Measurements from ENCODE around the gene EGFR.
"Not testable (repeated sequence)": the region's sequence is repeated elsewhere in the genome, so short reads cannot be mapped to it uniquely, and the experiment has no call there.

Gene EGFR

DNA sequence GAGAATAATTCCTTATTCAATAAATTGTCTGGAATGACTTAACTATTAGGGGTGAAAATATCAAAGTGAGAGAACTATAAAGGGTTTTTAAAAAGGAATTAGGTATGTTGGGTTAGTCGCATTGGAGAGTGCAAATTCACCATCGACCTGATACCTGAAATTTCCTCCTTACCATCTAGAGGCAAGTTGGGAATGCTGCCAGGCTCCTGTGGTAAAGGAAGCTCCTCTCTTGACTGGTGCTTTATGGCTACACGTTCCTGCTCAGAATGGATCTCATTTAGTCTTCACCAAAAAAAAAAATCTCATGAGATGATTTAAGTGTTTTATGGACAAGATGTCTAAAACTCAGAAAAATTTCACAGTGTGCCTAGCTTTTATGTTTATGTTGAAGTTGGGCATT, 129.8 kb downstream of the EGFR start:
- no peak for DNase-seq (ENCODE audit: low spot score)

DNA sequence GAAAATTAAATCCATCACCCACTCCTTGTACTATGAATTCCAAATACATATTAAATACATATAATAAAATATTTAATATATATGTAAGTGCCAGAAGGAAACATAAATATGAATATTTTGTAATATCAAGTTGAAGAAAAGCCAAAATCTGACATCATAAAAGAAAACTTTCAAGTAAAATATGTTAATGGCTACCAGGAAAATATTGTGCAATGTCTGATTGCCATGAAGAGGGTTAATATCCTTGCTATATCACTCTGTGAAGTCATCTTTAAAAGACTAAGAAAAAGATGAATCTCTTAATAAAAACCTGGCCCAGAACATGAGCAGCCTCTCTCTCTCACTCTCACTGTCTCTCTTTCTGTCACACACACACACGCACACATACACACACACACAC, 130.2 kb downstream of the EGFR start:
- no peak for DNase-seq (ENCODE audit: low spot score)

GRCh38 chr7:55150166-55150565, 131.3 kb downstream of the EGFR start:
- DNase-seq (ENCODE audit: low spot score), result no peak

GRCh38 chr7:55150709-55151451, 132.1 kb downstream of the EGFR start:
- no peak for DNase-seq (ENCODE audit: low spot score)

DNA sequence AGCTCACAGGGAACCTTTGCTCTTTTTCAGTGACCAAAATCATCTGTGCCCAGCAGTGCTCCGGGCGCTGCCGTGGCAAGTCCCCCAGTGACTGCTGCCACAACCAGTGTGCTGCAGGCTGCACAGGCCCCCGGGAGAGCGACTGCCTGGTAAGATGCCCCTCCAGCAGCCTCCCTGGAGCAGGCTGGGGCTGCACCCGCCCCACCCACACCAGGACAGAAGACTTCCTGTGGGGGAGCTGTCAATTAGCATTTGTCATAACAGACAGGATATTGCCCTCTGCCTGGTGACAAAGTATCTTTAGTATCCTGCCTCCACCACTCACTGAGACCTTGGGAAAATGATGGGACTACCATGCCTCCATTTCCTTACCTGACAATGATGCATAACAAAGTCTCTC, 133.7 kb downstream of the EGFR start:
- DNase-seq (ENCODE audit: low spot score), result no peak

DNA sequence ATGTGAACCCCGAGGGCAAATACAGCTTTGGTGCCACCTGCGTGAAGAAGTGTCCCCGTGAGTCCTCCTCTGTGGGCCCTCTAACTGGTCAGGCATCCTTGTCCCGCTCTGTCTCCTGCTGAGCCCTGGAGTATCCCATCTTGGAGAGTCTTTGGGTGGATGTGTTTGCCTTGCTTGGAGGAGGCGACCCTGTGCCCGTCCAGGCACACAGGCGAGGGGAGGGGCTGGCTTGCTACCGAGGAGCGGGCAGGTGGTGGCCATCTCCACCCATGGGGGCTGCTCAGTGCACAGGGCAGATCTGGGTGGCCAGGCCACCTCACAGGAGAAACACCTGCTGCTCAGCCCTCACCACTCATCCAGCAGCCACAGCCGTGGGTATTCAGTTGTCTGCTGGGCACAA, 135.3 kb downstream of the EGFR start:
- no peak for DNase-seq (ENCODE audit: low spot score)

DNA sequence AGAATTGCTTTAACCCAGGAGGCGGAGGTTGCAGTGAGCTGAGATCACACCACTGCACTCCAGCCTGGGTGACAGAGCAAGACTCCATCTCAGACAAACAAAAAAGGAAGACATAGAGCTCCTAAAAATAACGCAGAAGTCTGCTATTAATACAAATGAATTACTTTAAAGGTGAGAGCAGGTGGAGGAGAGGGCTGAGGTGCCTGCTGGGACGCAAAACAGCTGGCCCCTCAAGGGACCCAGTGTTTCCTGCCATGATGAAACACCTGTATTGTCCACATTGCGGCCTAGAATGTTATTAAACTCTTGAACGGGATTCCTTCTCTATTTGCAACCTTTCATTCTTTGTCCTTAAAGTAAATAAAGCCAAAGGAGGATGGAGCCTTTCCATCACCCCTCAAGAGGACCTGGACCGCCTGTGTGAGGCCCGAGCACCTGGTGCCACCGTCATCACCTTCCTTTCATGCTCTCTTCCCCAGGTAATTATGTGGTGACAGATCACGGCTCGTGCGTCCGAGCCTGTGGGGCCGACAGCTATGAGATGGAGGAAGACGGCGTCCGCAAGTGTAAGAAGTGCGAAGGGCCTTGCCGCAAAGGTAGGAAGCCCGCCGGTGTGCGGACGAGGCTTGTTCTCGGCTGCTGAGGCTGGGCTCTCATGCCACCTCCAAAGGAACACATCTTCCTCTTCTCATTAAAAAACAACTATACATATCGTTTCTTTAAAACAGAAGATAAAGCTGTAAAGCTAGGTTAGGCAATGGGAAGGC, 136.7 kb downstream of the EGFR start:
- no peak for DNase-seq (ENCODE audit: low spot score)

DNA sequence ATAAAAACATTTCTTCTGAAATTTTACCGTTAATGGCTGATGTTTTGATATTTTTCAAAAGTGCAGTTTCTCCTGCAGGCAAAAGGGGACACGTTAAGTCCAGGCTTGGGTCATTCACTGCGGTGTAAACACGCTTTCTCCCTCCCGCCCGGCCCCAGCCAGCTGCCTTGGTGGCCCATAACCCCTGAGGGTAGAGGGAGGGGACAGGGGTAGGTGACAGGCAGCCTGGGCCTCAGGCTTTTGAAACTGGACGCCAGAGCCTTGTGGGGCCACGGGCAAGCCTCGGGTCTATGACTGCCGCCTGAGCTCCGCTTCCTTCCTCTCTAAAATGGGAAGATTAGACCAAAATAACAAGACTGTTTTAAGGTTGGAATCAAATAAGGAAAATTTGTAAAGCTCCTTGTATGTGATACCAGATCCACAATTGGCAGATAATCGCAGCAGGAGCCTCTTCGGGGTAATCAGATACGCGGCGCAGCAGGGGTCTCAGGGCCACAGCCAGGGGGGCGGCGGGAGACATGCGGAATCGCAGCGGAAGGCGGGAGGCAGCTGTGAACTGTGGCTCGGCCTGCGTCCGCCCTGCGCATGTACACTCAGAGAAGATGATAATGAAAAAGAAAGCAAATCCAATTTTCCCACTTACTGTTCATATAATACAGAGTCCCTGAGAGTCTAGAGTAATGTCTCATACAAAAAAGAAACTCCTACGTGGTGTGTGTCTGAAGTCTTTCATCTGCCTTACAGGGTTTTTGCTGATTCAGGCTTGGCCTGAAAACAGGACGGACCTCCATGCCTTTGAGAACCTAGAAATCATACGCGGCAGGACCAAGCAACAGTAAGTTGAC, 138.3 kb downstream of the EGFR start:
- no peak for DNase-seq (ENCODE audit: low spot score)

DNA sequence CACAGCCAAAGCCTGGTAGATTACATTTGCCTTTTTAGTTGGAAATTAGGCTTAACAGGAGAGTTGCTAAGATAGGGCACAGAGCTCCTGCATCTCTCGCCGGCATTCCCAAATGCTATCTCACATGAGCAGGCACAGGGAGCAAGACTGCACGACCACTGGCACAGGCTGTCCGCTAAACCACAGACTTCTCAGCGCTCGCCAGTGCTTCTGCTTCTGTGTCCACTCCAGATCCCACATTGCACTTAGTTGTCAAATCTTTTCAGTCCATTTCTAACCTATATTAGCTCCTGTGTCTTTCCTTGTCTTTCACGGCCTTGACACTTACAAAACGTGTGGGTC, 138.9 kb downstream of the EGFR start:
- DNase-seq (ENCODE audit: low spot score), result no peak

DNA sequence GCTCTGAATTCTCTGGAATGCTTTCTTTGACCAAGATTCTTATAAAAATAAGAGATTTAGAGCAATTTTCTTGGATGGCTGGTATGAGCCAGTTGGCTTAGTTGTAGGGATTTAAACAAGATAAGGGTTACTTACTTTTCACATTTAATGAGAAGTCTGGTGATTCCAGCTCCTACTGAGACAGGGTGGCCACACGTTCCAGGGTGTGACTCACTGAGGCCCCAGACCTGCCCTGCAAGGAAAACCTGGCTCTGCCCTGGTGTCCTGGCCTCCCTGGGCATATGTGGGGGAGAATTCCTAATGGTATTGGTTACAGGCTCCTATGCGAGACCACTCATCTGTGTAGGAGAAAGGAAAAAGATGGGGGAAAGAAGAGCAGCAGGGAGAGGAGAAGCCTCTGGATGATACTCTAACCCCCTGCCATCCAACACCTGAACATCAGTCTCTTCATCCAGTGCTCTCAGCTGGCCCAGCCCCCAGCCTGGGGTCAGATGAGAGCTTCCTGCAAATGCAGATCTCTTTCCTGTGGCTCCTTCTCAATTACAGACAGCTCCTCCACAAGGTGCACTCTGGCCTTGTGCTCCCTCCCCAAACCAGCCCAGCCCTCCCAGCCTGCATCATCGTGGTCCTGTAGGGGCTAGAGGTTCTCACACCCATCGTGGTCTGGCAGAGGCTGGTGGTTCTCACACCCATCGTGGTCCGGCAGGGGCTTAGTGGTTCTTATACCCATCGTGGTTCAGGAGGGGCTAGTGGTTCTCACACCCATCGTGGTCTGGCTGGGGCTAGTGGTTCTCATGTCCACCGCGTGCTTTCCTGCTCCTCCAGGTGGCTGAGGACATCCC, 139.9 kb downstream of the EGFR start:
- no peak for DNase-seq (ENCODE audit: low spot score)

- DNase-seq (ENCODE audit: low spot score), result no peak
Measured at GRCh38 chr7:55160539-55160938, 141.7 kb downstream of the EGFR start.

- no peak for DNase-seq (ENCODE audit: low spot score)
Measured at GRCh38 chr7:55161154-55161687, 142.4 kb downstream of the EGFR start.

GRCh38 chr7:55162476-55162875, 143.7 kb downstream of the EGFR start:
- no peak for DNase-seq (ENCODE audit: low spot score)

- DNase-seq (ENCODE audit: low spot score), result no peak
Measured at GRCh38 chr7:55163733-55164132, 144.9 kb downstream of the EGFR start.

DNA sequence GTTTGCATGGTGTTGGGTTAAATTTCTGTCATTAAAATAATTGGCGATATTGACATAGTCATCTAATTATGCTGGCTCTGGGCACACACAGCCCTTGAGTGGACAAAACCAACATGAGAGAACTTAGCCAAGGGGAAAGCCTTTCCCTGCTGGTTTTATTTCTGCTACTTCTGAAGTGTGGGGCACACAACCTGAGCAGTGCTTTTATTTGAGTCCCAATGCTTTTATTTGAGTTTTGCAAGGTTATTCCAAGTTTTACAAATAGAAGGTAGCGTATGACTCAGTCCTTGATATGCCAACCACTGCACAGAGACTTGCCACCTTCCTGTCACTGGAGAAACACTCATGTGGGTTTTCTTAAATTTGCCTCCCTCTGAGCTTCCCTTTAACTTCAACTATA, 145.7 kb downstream of the EGFR start:
- no peak for DNase-seq (ENCODE audit: low spot score)

DNA sequence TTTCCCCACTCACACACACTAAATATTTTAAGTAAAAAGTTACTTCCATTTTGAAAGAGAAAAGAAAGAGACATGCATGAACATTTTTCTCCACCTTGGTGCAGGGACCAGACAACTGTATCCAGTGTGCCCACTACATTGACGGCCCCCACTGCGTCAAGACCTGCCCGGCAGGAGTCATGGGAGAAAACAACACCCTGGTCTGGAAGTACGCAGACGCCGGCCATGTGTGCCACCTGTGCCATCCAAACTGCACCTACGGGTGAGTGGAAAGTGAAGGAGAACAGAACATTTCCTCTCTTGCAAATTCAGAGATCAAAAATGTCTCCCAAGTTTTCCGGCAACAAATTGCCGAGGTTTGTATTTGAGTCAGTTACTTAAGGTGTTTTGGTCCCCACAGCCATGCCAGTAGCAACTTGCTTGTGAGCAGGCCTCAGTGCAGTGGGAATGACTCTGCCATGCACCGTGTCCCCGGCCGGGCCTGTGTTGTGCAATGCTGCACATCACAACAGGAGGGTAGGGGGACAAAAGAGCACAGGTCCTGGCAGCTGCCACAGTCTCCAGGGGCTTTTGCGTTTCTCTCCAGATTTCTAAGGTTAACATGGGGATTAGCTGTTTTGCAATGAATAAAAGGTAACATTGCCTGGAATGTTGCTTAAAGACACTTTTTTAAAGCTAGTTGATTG, 146.5 kb downstream of the EGFR start:
- DNase-seq (ENCODE audit: low spot score), result no peak

- not testable (repeated sequence) for DNase-seq (ENCODE audit: low spot score)
Measured at GRCh38 chr7:55167296-55167695, 148.5 kb downstream of the EGFR start.

DNA sequence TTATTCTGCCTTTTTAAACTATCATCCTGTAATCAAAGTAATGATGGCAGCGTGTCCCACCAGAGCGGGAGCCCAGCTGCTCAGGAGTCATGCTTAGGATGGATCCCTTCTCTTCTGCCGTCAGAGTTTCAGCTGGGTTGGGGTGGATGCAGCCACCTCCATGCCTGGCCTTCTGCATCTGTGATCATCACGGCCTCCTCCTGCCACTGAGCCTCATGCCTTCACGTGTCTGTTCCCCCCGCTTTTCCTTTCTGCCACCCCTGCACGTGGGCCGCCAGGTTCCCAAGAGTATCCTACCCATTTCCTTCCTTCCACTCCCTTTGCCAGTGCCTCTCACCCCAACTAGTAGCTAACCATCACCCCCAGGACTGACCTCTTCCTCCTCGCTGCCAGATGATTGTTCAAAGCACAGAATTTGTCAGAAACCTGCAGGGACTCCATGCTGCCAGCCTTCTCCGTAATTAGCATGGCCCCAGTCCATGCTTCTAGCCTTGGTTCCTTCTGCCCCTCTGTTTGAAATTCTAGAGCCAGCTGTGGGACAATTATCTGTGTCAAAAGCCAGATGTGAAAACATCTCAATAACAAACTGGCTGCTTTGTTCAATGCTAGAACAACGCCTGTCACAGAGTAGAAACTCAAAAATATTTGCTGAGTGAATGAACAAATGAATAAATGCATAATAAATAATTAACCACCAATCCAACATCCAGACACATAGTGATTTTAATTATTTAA, 151.7 kb downstream of the EGFR start:
- no peak for DNase-seq (ENCODE audit: low spot score)

DNA sequence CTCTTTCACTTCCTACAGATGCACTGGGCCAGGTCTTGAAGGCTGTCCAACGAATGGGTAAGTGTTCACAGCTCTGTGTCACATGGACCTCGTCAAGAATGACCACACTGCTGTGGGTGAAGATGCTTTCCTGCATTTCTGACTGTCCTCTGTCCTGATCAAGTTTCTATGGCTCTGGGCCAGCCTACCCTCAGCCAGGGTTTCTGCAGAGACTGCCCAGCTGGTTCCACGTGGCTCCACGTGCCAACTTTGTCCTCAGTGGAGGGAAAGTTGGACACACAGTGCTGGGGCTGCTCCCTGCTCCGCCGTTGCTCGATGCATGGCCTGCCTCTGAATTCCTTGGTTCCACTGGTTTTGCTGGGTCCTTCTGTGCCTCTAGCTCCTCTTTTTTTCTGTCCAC, 152.3 kb downstream of the EGFR start:
- DNase-seq (ENCODE audit: low spot score), result no peak

DNA sequence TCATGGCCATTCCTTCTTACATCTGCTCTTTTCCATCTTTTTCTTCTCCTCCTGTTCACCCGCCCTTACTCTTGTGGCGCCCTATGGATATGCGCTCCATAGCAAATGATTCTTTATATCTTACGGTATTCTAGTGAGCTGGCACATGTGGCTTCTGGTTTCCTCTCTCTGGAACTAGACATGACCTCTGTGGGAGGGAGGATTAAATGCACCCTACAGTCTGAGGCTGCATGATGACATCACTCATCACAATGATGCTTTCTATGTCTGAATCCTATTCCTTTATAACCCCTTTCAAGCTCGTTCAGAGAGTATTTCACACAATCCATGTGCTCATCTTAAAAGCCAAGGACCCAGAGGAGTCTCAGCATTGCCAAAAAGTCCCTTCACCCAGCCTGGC, 153.3 kb downstream of the EGFR start:
- no peak for DNase-seq (ENCODE audit: low spot score)
